Activated B cell treated with CpG ODN at 0.5 μM for 24 hours (primary cell): ENCODE data around the gene MICU1. TPM values are rescaled to one million over a fixed set of nuclear protein-coding genes. Genes with fewer than 3 reads are reported as not detected.
"Not testable (repeated sequence)": the region's sequence is repeated elsewhere in the genome, so short reads cannot be mapped to it uniquely, and the experiment has no call there.

Source experiments
- ATAC-seq: fragments of 200-7000 bp; cut with Tn5 transposase; one replicate; pipeline ENCODE4 v1.10.0; 2021; ENCODE audit warnings: low read depth, mild to moderate bottlenecking, moderate library complexity
- CTCF ChIA-PET: fragments of 350-600 bp; sonication (Branson Sonifier 250); formaldehyde crosslinking; loops from one replicate; lab custom pipeline; 2021; ENCODE audit warnings: antibody characterized with exemption; lab: Charles Lee
- POLR2A ChIA-PET: fragments of 350-600 bp; sonication (Branson Sonifier 250); formaldehyde crosslinking; loops from one replicate; lab custom pipeline; 2021; ENCODE audit warnings: antibody characterized with exemption; lab: Charles Lee
- DNase-seq: peaks from one replicate; pipeline ENCODE4 v3.0.0; 2022
- H3K27ac Mint-ChIP-seq: one replicate; pipeline ENCODE4 v1.8.0; 2020; ENCODE audit warnings: mixed read lengths
- H3K27me3 Mint-ChIP-seq: one replicate; pipeline ENCODE4 v1.8.0; 2021; ENCODE audit warnings: mixed read lengths
- H3K36me3 Mint-ChIP-seq: one replicate; pipeline ENCODE4 v1.8.0; 2021; ENCODE audit warnings: low read depth, mixed read lengths
- H3K4me1 Mint-ChIP-seq: one replicate; pipeline ENCODE4 v1.8.0; 2021; ENCODE audit warnings: mixed read lengths
- H3K4me3 Mint-ChIP-seq: one replicate; pipeline ENCODE4 v1.8.0; 2020; ENCODE audit warnings: mild to moderate bottlenecking, mixed read lengths
- H3K9me3 Mint-ChIP-seq: one replicate; pipeline ENCODE4 v1.8.0; 2020; ENCODE audit warnings: mixed read lengths
- CTCF ChIP-seq: fragments of 200-600 bp; IDR thresholded peaks from one replicate; pipeline ENCODE4 v1.8.0; 2022; ENCODE audit warnings: antibody characterized with exemption, mild to moderate bottlenecking
- intact Hi-C: fragments of 100-400 bp; cut with micrococcal nuclease; formaldehyde crosslinking; loops from one replicate; pipeline ENCODE4 v1.15.1; 2024
- total RNA-seq: library from RNA; stranded (reverse); gene quantifications from 2 replicates; pipeline ENCODE4 v1.2.3, GENCODE V29; 2022

MICU1 gene
- total RNA-seq, 1 donor from 2014 or later = 27.4 TPM

GRCh38 chr10:72552857-72553256 is 73.0 kb downstream of the MICU1 start:
- Mint-ChIP-seq H3K9me3 (no peaks in the 10 kb centered on the region), H3K4me3 (no peak overlapping the region), H3K27me3 (no peaks in the 10 kb centered on the region), H3K4me1 (no peaks in the 10 kb centered on the region), H3K27ac (no peak overlapping the region), H3K36me3 (peaks cover 41% of the 10 kb centered on the region)
- ChIA-PET POLR2A (no interaction called here), CTCF (no interaction called here)
- ATAC-seq (no peak), DNase-seq (no peak)
- TF ChIP-seq CTCF = no peak
- intact Hi-C loops = no loop called here

GRCh38 chr10:72550239-72550638 is 75.6 kb downstream of the MICU1 start:
- Mint-ChIP-seq H3K27me3 (no peaks in the 10 kb centered on the region), H3K4me3 (no peak overlapping the region), H3K27ac (no peak overlapping the region), H3K4me1 (no peaks in the 10 kb centered on the region), H3K9me3 (no peaks in the 10 kb centered on the region), H3K36me3 (peaks cover 45% of the 10 kb centered on the region)
- intact Hi-C loops = no loop called here
- ATAC-seq = no peak
- TF ChIP-seq CTCF = no peak
- no peak for DNase-seq
- ChIA-PET POLR2A (no interaction called here), CTCF (no interaction called here)

GRCh38 chr10:72545546-72545945 is 80.3 kb downstream of the MICU1 start:
- Mint-ChIP-seq H3K27me3 (no peaks in the 10 kb centered on the region), H3K36me3 (peaks cover 70% of the 10 kb centered on the region), H3K9me3 (peaks cover 7% of the 10 kb centered on the region), H3K4me3 (no peak overlapping the region), H3K4me1 (peaks cover 7% of the 10 kb centered on the region), H3K27ac (no peak overlapping the region)
- ATAC-seq = no peak
- intact Hi-C loops = no loop called here
- POLR2A ChIA-PET = no interaction called here
- no peak for TF ChIP-seq CTCF
- CTCF ChIA-PET = no interaction called here
- no peak for DNase-seq

- intact Hi-C loops, ATAC-seq: not testable (repeated sequence)
Observed at GRCh38 chr10:72543855-72544254, 82.0 kb downstream of the MICU1 start.

GRCh38 chr10:72542396-72542815 is 83.5 kb downstream of the MICU1 start:
- no peak for TF ChIP-seq CTCF

More at GRCh38 chr10:72543855-72544254, 82.0 kb downstream of the MICU1 start:
- POLR2A ChIA-PET, DNase-seq, H3K4me3 Mint-ChIP-seq, H3K9me3 Mint-ChIP-seq, H3K27ac Mint-ChIP-seq, CTCF ChIA-PET, H3K27me3 Mint-ChIP-seq: not testable (repeated sequence)
- peaks cover 61% of the 10 kb centered on the region for H3K36me3 Mint-ChIP-seq
- H3K4me1 Mint-ChIP-seq = peaks cover 22% of the 10 kb centered on the region

GRCh38 chr10:72541337-72541736 is 84.5 kb downstream of the MICU1 start:
- Mint-ChIP-seq H3K36me3 (peaks cover 54% of the 10 kb centered on the region), H3K4me3 (no peak overlapping the region), H3K27me3 (no peaks in the 10 kb centered on the region), H3K27ac (no peak overlapping the region), H3K9me3 (peaks cover 7% of the 10 kb centered on the region), H3K4me1 (peaks cover 24% of the 10 kb centered on the region)
- DNase-seq (no peak), ATAC-seq (no peak)
- CTCF ChIA-PET = no interaction called here
- intact Hi-C loops = no loop called here
- POLR2A ChIA-PET = no interaction called here
- TF ChIP-seq CTCF = no peak

More at GRCh38 chr10:72542396-72542815, 83.5 kb downstream of the MICU1 start:
- ChIA-PET CTCF (no interaction called here), POLR2A (no interaction called here)
- H3K27ac Mint-ChIP-seq = no peak overlapping the region
- H3K27me3 Mint-ChIP-seq = no peaks in the 10 kb centered on the region
- peaks cover 7% of the 10 kb centered on the region for H3K9me3 Mint-ChIP-seq
- ATAC-seq (no peak), DNase-seq (no peak)
- peaks cover 50% of the 10 kb centered on the region for H3K36me3 Mint-ChIP-seq
- intact Hi-C loops = no loop called here
- H3K4me3 Mint-ChIP-seq = no peak overlapping the region
- H3K4me1 Mint-ChIP-seq = peaks cover 24% of the 10 kb centered on the region
